Adipocyte (in vitro differentiated cells): ENCODE measurements around the gene C1QTNF6.

Source experiments
- DNase-seq: peaks from one replicate; pipeline ENCODE4 v3.0.0-alpha.2; 2015; ENCODE audit warnings: low read depth
- H3K27me3 ChIP-seq: replicated peaks from 2 replicates; pipeline ENCODE4 v1.7.0; 2013; ENCODE audit warnings: mild to moderate bottlenecking, low read length, moderate library complexity; ENCODE audit not compliant: control insufficient read depth, insufficient read depth
- H3K36me3 ChIP-seq: 2 replicates; pipeline ENCODE4 v1.7.0; 2013; ENCODE audit warnings: low read length, mild to moderate bottlenecking, moderate library complexity; ENCODE audit not compliant: control insufficient read depth, insufficient read depth, severe bottlenecking
- H3K4me1 ChIP-seq: 2 replicates; pipeline ENCODE4 v1.7.0; 2013; ENCODE audit warnings: mild to moderate bottlenecking, low read length, moderate library complexity; ENCODE audit not compliant: control insufficient read depth, insufficient read depth
- H3K4me3 ChIP-seq: 2 replicates; pipeline ENCODE4 v1.7.0; 2013; ENCODE audit warnings: mild to moderate bottlenecking, low read length, moderate library complexity
- H3K9ac ChIP-seq: 2 replicates; pipeline ENCODE4 v1.7.0; 2013; ENCODE audit warnings: mild to moderate bottlenecking, low read length, moderate library complexity
- H3K9me3 ChIP-seq: 2 replicates; pipeline ENCODE4 v1.7.0; 2013; ENCODE audit warnings: mild to moderate bottlenecking, low read length, moderate library complexity; ENCODE audit not compliant: control insufficient read depth

The C1QTNF6 gene

DNA sequence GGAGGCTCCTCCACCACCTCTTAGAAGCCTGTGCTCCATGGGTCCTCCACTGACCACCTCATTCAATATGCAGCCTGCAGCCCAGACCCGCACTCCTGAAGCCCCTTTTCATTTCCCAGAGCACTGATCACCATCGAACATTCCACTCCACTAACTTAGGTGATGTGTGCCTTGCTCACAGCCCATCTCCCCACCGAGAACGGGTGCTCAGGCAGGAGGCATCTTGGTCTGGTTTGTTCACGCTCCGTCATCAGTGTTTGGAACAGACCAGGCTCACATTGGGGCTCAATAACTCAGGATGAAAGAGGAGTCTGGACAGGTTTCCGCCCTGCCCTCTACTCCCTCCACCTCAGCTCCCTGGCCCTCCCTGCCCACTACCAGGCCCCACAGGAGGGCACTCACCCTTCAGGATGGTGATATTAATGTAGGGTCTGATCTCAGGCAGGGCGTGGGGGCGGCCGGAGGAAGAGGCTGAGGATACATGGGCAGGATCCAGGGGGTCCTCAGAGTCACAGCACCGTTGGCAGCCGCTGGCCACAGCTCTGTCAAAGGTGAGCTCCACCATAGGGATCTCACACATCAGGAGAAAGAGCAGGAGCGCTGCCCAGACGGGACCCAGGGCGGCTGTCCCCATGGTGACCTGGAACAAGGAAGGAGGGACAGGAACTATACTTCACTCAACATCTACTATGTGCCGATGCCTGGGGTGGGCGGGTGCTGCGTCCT lies 3.1 kb downstream of the C1QTNF6 start:
- Histone ChIP-seq H3K27me3 (no peaks in the 10 kb centered on the region), H3K36me3 (no peaks in the 10 kb centered on the region), H3K4me1 (peaks cover 29% of the 10 kb centered on the region), H3K4me3 (no peak overlapping the region), H3K9me3 (no peaks in the 10 kb centered on the region), H3K9ac (no peak overlapping the region)
- no peak for DNase-seq

DNA sequence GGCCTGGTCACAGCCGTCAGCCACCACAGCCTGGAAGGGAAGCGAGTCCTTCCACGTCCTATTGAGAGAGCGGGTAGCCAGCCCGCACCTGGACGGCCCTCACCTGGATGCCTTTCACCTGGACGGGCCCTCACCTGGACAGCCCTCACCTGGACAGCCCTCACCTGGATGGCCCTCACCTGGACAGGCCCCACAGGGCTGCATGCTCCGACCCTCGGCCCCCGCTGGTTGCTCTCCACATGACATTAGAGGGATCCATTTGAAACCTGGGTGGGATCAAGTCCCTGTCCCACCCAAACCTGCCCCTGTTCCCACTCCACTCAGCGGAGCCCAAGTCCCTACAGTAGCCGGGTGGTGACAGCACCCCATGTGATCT lies 3.7 kb downstream of the C1QTNF6 start:
- Histone ChIP-seq H3K9me3 (no peaks in the 10 kb centered on the region), H3K27me3 (no peaks in the 10 kb centered on the region), H3K4me3 (no peak overlapping the region), H3K4me1 (peaks cover 26% of the 10 kb centered on the region), H3K9ac (no peak overlapping the region), H3K36me3 (no peaks in the 10 kb centered on the region)
- no peak for DNase-seq

DNA sequence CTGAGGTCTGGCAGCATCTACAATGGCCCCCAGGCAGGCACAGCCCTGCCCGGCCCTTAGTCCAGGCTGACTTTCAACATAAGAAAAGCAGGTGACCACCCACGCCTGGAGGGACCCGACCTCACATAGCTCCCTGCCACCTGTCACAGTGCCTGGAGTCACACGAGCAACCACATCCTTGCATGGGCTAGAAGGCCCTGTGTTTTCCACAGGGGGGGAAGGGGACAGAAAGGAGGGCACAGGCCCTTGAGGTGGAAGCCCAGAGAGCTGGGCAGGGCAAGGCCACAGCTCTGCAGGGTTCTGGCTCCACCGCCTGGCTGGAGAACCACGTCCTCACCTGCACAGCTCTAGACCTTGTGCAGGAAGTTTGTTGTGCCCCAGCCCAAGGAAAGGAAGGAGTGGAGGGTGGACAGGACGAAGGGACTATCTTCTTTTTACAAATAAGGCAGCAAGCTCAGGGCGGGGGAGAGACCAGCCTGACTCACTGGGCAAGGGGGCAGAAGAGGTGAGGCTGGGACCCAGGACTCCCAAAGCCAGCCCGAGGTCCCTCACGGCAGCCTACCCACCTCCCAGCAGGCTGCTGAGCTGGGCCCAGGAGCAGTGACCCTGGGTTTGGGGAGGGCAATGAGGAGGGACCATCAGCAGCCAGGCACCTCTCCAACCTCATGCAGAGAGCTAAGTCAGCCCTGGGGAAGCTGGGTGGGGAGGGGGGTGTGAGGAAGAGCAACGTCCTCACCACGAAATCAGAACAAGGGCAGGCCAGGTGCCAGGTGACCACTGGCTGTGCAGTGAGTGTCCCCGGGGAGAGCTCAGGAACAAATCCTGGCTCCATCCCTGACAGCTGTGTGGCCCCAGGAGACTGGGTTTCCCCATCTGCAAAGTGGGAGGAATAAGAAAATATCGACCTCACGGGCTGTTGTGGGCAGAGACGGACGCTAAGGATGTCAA lies 4.3 kb downstream of the C1QTNF6 start:
- DNase-seq = no peak
- no peaks in the 10 kb centered on the region for H3K36me3 ChIP-seq

DNA sequence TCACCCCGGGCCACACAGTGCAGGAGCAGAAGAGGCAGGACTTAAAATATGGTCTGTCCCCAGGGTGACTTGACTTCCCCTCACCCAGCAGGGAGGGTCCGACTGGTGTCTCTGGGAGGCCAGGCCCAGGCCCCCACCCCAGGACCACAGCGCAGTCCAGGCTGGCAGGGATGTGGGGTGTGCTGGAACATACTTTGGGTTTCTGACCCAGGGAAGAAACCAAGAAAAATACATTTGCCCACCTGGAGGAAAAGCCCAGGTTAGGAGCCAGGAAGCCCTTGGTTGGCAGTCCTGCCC lies 5.2 kb downstream of the C1QTNF6 start:
- H3K36me3 ChIP-seq = no peaks in the 10 kb centered on the region
- no peak overlapping the region for H3K9ac ChIP-seq
- H3K4me1 ChIP-seq = peaks cover 24% of the 10 kb centered on the region
- no peaks in the 10 kb centered on the region for H3K9me3 ChIP-seq
- no peak overlapping the region for H3K4me3 ChIP-seq
- DNase-seq = no peak
- H3K27me3 ChIP-seq = no peaks in the 10 kb centered on the region

More for the DNA sequence above, 4.3 kb downstream of the C1QTNF6 start:
- Histone ChIP-seq H3K27me3 (no peaks in the 10 kb centered on the region), H3K9ac (no peak overlapping the region), H3K4me1 (peaks cover 24% of the 10 kb centered on the region), H3K9me3 (no peaks in the 10 kb centered on the region), H3K4me3 (no peak overlapping the region)

DNA sequence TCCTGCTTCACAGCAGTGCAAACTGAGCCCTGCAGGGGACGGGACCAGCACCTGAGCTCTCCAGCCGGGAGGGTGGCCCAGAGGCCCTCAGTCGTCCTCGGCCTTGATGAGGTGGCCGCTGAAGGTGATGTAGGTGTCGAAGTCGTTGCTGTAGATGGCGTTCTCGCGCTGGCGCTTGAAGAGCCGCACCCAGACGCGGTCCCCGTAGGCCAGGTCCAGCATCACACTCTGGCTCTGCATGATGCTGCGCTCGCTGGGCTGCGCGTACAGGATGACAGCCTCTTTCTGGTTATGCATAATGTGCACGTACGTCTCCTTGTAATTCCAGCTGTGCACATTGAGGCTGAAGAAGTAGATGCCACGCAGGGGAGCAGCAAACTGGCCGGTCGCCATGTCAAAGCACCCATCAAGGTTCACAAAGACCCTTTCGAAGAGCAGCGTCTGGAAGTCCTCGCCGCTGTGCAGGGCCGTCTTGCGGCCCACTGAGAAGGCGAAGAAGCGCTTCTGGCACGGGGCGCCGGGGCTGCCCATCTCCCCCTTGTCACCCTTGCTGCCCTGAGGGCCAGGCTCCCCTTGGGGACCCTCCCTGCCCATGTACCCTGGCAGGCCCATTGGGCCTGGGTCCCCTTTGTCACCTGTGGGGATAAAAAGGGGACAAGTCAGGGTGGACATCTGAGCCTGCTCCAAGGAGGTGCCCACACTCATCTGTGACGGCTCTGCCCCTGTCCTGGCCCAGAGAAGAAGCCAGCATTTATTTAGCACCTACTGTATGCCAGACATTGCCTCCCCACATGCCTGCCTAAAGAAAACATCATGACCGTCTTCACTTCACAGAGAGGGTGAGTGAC lies 5.7 kb downstream of the C1QTNF6 start:
- no peak for DNase-seq
- no peak overlapping the region for H3K4me3 ChIP-seq
- peaks cover 24% of the 10 kb centered on the region for H3K4me1 ChIP-seq
- H3K36me3 ChIP-seq = no peaks in the 10 kb centered on the region
- H3K9ac ChIP-seq = no peak overlapping the region
- no peaks in the 10 kb centered on the region for H3K27me3 ChIP-seq
- no peaks in the 10 kb centered on the region for H3K9me3 ChIP-seq

DNA sequence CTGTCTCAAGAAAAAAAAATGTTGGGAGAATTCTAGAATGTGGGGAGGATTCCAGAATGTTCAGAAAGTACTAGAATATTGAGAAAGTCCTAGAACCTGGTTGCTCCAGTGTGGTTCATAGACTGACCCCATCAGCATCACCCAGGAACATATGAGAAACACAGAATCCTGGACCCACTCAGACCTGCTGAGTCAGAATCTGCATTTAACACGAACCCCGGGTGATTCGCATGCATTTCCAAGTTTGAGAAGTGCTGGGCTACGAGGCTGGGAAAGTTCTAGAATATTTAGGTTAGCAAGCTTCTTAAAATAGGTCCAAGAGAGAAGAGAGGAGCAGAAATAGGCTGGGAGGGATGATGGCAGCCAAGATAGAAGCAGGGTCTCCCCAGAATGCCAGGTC lies 6.4 kb downstream of the C1QTNF6 start:
- no peaks in the 10 kb centered on the region for H3K36me3 ChIP-seq
- DNase-seq = no peak

DNA sequence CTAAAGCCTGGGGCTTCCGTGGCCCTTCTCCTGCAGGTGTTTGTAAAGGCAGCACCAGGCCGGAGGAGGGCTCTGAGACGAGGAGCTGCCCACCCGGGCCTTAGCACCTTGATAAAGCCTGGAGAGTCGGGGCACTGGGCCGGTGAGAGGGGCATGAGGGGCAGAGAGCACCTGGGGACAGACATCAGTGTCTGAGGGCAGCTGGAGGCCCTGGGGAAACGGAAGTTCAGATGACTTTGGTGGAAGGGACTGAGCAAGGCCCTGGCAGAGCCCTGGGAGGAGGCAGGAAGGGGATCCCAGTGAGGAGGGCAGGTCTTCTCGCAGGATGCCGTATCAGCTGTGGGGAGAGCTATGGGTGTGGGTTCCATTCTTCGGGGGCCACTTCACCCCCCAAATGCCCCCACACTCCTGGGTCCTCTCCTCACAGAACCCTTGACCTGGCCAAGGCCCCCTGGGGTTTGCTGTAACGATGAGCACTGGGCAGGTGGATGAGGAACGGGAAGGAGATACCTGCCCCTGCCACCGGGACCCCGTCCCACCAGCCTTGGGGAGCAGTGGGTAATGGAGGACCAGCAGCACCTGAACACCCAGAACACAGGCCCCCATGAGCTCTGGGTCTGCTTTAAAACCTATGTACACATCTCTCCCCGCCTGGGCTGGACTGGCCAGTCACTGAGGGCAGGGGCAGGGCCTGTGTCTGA lies 7.4 kb downstream of the C1QTNF6 start:
- Histone ChIP-seq H3K4me1 (peaks cover 35% of the 10 kb centered on the region), H3K27me3 (no peaks in the 10 kb centered on the region), H3K36me3 (no peaks in the 10 kb centered on the region), H3K9me3 (no peaks in the 10 kb centered on the region), H3K4me3 (no peak overlapping the region), H3K9ac (no peak overlapping the region)
- DNase-seq = no peak

More for the DNA sequence above, 6.4 kb downstream of the C1QTNF6 start:
- no peak overlapping the region for H3K4me3 ChIP-seq
- H3K9ac ChIP-seq = no peak overlapping the region
- no peaks in the 10 kb centered on the region for H3K27me3 ChIP-seq
- H3K9me3 ChIP-seq = no peaks in the 10 kb centered on the region
- H3K4me1 ChIP-seq = peaks cover 25% of the 10 kb centered on the region

DNA sequence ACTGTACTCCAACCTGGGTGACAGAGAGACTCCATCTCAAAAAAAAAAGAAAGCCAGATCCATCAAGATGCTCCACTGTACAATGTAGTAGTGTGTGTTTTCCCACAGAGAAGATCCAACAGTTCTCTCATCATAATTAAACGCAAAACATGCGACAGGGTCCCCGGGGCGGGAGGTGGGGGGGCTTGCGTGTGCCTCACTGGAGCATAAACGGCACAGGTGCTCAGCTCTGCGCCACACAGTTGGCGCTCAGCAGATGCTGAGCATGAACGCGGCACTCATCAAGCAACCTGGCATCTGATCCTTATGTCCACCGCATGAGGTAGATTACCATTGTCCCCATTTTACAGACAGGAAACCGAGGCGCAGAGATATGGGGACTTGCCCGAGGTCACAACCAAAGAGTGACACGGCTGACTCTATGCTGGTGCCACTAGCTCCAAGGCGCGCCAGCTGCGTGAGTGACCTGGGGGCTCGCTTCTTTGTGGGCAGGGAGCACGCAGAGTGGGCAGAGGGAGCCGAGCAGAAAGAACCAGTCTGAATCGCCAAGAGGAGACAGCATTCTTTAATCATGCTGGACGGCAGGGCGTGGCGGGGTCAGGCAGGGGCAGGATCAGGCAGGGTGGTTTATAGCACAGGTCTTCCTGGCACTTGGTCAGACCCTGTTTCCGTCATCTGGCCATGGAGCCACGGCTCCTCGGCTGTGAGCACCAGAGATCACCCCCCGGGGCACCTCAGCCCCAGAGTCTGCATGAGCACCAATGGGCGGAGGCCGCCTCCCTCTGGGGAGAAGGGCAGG lies 8.2 kb downstream of the C1QTNF6 start:
- no peak overlapping the region for H3K9ac ChIP-seq
- no peak overlapping the region for H3K4me3 ChIP-seq
- peaks cover 37% of the 10 kb centered on the region for H3K4me1 ChIP-seq
- DNase-seq = no peak
- no peaks in the 10 kb centered on the region for H3K36me3 ChIP-seq
- H3K9me3 ChIP-seq = no peaks in the 10 kb centered on the region
- H3K27me3 ChIP-seq = no peaks in the 10 kb centered on the region

DNA sequence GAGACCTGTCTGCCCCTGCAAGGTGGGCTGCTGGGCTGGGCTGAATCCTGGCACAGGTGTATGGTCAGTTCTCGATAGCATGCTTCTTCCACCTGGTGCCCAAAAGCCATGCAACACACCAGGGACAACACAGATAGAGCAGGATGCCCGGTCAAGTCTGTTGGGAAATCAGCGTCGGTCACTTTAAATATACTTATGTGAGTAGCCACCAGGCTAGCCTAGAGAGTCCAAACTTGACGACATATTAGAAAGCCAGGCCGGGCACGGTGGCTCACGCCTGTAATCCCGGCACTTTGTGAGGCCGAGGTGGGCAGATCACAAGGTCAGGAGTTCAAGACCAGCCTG lies 8.9 kb downstream of the C1QTNF6 start:
- DNase-seq = no peak
- no peak overlapping the region for H3K4me3 ChIP-seq
- H3K9ac ChIP-seq = no peak overlapping the region
- peaks cover 42% of the 10 kb centered on the region for H3K4me1 ChIP-seq
- no peaks in the 10 kb centered on the region for H3K27me3 ChIP-seq
- no peaks in the 10 kb centered on the region for H3K9me3 ChIP-seq
- no peaks in the 10 kb centered on the region for H3K36me3 ChIP-seq

DNA sequence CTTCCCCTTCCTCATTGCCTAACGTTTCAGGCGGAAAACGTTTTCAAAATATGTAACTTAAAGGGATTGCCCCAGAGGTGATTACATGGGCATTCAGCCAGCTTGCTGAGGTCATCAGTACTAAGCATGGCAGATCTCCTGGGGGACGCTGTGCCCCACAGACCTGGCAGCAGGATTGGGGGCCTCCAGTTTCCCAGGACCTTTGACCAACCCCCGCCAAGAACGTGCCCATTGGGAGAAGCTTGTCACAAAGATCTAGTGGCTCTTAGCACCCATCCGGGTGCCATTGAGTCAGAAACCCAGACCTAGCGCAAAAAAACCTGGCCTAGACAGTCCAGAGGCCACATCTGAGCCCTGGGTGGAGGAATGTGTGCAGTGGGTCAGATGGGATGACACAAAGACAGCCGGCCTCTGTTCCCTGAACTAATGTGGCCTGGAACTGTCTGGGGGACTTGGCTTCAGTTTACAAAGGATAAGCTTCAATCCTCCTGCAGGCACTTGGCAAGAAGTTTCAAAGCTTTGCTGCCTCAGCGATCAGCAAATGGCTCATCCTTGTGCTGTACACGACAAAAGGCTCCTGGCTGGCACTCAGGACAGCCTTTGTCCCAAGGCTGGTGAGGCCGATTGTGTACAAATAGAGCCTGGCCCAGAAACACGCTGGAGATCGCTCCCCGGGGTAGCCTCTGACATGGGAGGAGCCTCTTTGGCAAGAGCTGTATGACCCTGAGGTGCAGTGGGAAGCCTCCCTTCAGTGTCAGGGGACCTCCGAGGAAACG lies 9.5 kb downstream of the C1QTNF6 start:
- Histone ChIP-seq H3K4me3 (peak overlapping the region; percentile 35), H3K4me1 (peaks cover 47% of the 10 kb centered on the region), H3K27me3 (no peaks in the 10 kb centered on the region), H3K36me3 (no peaks in the 10 kb centered on the region), H3K9ac (no peak overlapping the region), H3K9me3 (no peaks in the 10 kb centered on the region)
- DNase-seq = peak; percentile 30
